ENCODE results near the gene RFX7.

RFX7 gene

DNA sequence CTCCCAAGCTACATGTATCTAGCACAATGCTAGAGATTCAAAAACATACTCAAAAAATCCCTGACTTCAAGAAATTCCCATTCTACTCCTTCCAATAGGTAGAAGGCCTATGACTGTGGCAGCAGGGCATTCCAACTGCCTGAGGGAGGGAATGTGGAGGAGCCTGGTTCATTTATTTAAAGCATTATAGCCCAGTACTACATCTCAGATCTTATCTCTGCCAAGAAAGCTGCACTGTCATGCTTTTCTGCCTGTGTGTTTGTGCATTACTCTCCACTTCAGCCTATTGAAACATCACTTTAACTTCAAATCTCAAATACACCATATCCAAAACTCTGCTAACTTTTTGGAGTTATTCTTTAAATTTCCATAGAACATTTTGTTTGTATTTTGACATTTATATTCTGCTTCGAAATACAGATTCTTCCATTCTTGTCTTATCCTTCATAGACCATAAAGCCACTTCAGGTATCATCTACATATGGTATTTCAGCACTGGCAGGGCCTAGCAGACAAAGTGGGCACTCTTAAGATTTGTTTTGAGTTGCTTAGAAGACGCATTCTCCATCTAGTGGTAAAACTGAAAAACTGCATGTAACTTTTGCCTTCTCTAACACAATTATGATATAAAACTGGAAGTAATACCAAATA is 191.2 kb downstream of the RFX7 start:
- in situ Hi-C loops (cut with MboI; ENCODE audit: low sequenced_read_pairs) = no loop called here

DNA sequence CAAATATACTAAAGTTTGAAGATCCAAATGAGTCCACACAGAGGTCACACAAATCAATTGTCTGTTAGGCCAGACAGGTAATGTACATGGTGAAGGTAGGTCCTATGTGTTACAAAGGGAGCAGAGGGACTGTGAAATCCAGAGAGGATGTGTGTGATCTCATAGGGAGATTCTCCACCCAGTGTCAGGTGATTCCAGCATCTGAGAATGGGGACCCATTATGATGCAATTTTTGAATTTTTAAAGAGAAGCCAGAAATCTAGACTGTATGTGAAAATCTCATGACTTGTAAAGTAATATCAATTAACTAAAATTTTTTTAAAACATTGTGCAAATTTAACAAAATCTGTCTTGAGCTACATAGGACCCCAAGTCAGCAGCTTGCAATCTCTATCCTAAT is 192.0 kb downstream of the RFX7 start:
- in situ Hi-C loops (cut with MboI; ENCODE audit: low sequenced_read_pairs) = no loop called here

DNA sequence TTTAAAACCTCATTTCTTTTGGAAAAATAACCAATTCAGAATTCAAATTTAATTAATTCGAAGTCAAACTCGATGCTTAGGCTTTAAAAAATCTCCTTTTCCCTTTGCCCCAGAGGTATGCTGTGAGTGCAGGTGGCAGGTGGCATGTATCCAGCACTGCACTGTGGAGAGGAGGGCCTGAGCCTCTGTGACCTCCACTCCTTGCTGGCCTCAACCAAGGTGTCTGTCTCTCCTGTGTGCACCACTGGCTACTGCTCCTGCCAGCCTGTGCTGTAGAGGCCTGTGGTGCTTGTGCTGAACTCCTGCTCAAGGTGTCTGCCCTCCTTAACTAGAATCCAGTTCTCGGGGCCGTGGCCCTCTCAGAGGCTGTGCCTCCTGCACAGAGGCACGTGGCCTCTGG is 194.1 kb downstream of the RFX7 start:
- in situ Hi-C loops (cut with MboI; ENCODE audit: low sequenced_read_pairs) = no loop called here

DNA sequence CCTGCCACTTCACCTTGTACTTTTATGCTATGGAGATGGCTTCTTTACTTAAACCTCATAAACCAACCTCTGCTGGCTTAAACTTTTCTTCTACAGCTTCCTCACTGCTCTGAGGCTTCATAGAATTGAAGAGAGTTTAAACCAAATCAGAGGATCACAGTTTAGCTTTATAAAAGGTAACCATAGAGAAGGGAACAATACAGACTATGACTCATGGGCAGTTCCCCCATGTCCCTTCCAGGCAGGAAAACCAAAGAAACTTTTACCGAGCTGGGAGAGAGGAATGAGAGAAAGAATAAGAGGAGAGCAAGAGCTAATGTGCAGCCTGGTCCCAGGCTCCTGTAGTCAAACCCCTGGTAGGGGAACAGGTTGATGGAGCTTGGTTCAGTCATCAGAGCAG is 196.3 kb downstream of the RFX7 start:
- in situ Hi-C loops (cut with MboI; ENCODE audit: low sequenced_read_pairs) = no loop called here

DNA sequence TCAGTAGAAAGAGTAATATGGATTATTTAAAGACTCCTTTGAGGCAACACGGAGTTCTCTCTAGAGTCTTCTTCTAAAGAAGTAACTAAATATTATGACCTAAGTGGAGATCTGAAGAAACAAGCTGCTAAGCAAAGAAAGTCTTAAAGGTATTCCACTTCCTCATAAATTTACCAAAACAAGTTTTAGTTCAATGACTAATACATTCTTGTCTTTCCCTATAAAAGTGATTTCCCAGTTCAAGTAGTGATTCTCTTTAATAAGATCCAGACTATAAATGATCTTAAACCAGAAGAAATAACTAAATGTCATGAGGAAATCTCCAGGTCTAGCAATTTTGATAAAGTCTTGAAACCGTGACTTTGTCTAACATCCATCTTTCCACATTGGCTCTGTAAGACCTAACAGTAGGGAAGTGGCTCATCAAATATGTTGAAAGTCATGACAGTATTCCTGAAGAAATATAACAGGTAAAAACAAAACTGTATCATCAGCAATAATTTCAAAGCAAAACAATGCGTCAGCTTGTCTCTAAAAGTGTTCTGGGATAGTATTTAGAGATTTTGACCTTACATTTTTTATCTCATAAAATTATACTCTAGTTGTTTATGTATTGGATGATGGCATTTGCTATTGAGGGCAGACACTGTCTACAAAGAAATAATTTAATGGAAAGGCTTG is 198.5 kb downstream of the RFX7 start:
- in situ Hi-C loops (cut with MboI; ENCODE audit: low sequenced_read_pairs) = no loop called here

DNA sequence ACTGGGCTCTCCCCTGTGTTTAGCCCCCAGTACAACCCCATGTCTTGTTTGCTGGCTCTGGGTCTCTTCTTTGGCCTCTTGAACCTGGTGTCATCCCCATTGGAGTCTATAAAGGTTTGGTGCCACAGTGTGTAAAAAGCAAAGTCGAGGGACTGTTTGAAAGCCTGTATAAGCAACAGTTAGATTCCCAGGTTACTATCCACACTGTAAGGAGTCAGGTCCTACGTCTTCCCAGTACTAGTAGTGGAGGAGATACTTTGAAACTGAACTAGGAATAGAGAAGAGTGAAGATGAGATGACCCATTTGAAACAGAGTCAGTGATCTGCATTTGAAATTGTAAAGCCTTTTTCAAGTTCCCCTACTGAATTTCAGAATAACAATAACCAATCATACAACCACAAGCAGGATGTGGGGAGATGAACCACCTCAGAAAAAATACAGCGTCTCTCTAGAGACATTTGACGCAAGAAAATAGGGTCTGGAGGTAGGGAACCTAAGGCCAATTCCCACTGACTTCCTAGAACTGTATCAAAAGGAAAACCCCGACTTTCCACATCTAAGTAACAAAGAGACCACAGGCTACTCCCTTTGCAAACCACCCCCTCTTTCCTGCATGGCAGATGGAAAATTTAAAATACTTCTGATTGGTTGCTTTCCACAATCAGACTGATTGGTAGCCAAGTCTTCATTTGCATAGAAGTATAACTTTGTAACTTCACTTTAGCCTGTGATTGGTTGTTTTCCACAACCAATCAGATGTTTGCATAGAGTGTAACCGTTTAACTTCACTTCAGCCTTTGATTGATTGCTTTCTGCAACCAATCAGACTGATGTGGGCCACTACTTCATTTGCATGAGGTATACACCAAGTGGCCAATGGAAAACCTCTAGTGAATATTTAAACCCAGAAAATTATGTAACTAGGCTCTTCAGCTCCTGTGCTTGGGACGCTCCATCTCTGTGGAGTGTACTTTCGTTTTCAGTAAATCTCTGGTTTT is 200.4 kb downstream of the RFX7 start:
- in situ Hi-C loops (cut with MboI; ENCODE audit: low sequenced_read_pairs) = no loop called here

DNA sequence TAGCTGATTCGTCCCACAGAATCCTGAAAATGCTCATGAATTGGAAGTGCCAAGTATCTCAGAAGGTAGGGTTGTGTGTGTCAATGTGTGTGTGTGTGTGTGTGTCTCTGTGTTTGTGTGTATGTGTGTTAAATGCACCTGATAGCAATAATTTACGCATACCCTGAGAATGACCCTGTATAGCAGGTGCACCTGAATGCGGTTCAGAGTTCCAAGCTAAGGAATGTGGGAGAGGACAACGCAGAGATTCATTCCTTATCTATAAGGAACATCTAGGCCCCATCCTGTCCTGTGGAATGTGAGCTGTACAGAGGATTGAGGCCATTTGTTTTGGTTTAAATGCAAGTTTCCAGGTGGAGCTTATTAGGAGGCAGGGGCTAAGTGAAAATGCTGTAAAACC is 201.2 kb downstream of the RFX7 start:
- in situ Hi-C loops (cut with MboI; ENCODE audit: low sequenced_read_pairs) = no loop called here

DNA sequence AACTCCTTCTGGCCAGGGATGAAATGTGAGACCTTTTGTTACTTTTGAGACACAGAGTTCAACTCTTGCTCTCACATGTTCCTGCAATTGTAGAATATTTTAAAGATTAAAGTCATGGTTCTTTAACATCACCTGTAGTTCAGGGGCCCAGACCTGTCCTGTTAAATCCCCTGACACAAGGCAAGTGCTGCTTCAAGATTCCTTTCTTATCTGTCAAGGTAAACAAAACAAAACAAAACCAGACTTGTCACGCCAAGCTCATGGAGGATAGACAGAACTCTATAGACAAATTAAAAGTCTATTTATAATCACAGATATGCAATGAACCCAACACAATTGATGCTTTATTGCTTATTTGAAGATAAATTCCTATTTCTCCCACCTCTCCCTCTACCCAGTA is 201.6 kb downstream of the RFX7 start:
- in situ Hi-C loops (cut with MboI; ENCODE audit: low sequenced_read_pairs) = no loop called here

DNA sequence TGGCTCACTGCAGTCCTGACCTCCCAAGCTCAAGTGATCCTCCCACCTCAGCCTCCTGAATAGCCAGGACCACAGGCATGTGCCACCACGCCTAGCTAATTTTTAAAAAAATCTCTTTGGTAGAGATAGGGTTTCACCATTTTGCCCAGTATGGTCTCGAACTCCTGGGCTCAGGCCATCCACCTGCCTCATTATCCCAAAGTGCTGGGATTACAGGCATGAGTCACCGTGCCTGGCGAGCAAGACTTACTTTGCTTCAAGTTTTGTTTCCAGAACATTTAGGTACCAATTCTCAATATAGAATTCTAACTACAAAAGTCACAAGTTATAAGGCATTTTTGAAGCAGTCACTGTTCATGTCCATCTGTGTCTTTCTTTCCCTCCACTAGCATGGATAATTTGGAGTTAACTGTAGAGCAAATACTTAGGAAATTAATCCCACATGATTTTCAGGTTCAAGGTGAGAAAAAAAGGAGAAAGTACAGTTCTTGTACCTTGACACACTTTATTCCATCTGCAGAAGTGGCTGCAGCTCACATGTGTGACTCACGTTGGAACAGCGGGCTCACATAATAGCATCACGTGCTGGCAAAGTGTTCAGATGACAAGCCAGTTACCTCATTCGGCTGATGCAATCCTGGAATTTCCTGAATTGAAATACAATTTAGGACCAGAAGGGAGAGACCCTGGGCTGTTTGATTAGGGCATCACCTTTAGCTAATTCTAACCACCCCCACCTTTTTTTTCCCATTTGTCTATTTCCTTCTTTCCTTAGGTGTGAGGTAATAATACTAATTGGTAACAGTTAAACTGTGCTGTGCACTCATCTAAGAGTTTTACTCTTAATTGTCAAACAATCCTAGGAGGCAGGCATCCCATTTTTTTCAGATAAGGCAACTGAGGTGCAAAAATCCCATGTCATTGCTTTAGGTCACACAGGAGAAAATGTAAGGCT is 203.3 kb downstream of the RFX7 start:
- in situ Hi-C loops (cut with MboI; ENCODE audit: low sequenced_read_pairs) = no loop called here

DNA sequence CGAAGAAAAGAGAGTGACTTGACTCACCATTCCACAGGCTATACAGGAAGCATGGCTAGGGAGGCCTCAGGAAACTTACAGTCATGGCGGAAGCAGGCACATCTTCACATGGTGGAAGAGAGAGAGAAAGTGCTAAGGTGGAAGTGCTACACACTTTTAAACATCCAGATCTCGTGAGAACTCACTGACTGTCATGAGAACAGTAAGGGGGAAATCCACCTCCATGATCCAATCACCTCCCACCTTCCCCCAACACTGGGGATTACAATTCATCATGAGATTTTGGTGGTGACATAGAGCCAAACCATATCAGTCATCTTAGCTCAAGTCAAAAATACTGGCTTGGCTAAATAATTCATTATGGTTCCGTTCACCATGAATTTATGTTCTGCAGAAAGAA is 205.0 kb downstream of the RFX7 start:
- in situ Hi-C loops (cut with MboI; ENCODE audit: low sequenced_read_pairs) = no loop called here

DNA sequence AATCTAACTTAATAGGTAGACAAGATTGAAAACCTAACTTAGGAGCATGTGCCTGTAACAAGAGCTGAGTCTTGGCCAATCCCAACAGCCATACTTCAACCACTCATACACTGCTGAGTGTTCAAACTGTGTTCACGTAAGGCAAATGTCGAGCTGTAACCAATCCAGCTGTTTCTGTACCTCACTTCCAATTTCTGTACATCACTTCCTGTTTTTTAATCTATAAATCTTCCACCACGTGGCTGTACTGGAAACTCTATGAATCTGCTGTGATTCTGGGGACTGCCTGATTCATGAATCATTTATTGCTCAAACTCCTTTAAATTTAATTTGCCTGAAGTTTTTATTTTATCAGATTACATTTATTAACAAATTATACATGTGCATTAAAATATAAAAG is 205.7 kb downstream of the RFX7 start:
- in situ Hi-C loops (cut with MboI; ENCODE audit: low sequenced_read_pairs) = no loop called here

Measured in hTERT RPE-1 (cell line).